Measurements from ENCODE around the gene LZIC.

- TF ChIP-seq CTCF (optimal IDR thresholded peaks at IDR 0.05 in 1 of 3, IDR thresholded peaks at IDR 0.05 in 1 of 3, conservative IDR thresholded peaks at IDR 0.05 in 1 of 3; ENCODE audit: extremely low read depth in 1 of 3, insufficient read depth in 2 of 3, low read length in 3 of 3) (no peak), EZH2 (IDR thresholded peaks at IDR 0.05; ENCODE audit: low read length) (no peak)
Measured at GRCh38 chr1:9927259-9927658, 15.9 kb downstream of the LZIC start.
